Gastroesophageal sphincter (tissue), 3 donors: Measurements from ENCODE around the gene SORCS3.

Experiments used
- CTCF ChIP-seq, 4 experiments: fragments of 200-600 bp in 2 of 4; fragments of 450-650 bp in 2 of 4; sonication (generic) in 1 of 4; IDR thresholded peaks; one replicate each; pipeline ENCODE4 v1.5.1; 2017 to 2019; ENCODE audit warnings: antibody characterized with exemption in 4 of 4, mild to moderate bottlenecking in 2 of 4, moderate library complexity in 2 of 4
- EP300 ChIP-seq: sonication (generic); formaldehyde crosslinking; IDR thresholded peaks from one replicate; pipeline ENCODE4 v1.6.1; 2017; ENCODE audit warnings: antibody characterized with exemption, mild to moderate bottlenecking
- POLR2A ChIP-seq, 2 donors: fragments of 450-650 bp; IDR thresholded peaks; one replicate each; pipeline ENCODE4 v1.6.1; 2017; ENCODE audit warnings: antibody characterized with exemption in 2 of 2, mild to moderate bottlenecking in 2 of 2, moderate library complexity in 1 of 2
- POLR2AphosphoS5 ChIP-seq: sonication (generic); formaldehyde crosslinking; IDR thresholded peaks from one replicate; pipeline ENCODE4 v1.6.1; 2017; ENCODE audit warnings: antibody characterized with exemption

- TF ChIP-seq CTCF (IDR thresholded peaks at IDR 0.05), result no peak
- TF ChIP-seq POLR2AphosphoS5, result no peak
- no peak for TF ChIP-seq POLR2A (IDR thresholded peaks at IDR 0.05)
- no peak for TF ChIP-seq EP300
These were observed 125.3 kb downstream of the SORCS3 start for GRCh38 chr10:104766341-104766740.
